Right lung (tissue), 10 donors: ENCODE results near the gene ZNF688. TPM values are rescaled to one million over a fixed set of nuclear protein-coding genes. Genes with fewer than 3 reads are reported as not detected.
"Not testable (repeated sequence)": the region's sequence is repeated elsewhere in the genome, so short reads cannot be mapped to it uniquely, and the experiment has no call there.

Experiments used
- DNase-seq, 2 donors: peaks; one replicate each; pipeline ENCODE4 v3.0.0-alpha.2; 2013
- long read RNA-seq, 8 donors: transcript quantifications; one replicate each; lab custom pipeline, GENCODE V29; 2026
- polyA plus RNA-seq, 5 donors: library from polyadenylated mRNA; unstranded; fragments of 120-200 nt; gene quantifications; one replicate each; pipeline versions ENCODE4 v1.2.1 to v1.2.3, GENCODE V29; 2013; ENCODE audit warnings: inconsistent platforms in 1 of 5, low replicate concordance in 1 of 5; ENCODE audit not compliant: insufficient read length in 5 of 5, insufficient read depth in 1 of 5

ZNF688 gene
- polyA plus RNA-seq = 10 to 100 TPM; 10.5 to 18.3 (median 11.2) TPM
- long read RNA-seq, donor 1, transcript ZNF688-204 (2 exons, 1,414 nt) = minor isoform, 6 of 22 reads
- long read RNA-seq, donor 1, transcript ZNF688-201 (3 exons, 2,506 nt) = major isoform, 15 of 22 reads
- long read RNA-seq, donor 1, partial matches to known transcripts = 0 of 22 reads
- long read RNA-seq, donor 1, other reads (novel, unspliced or antisense) = 0 of 22 reads
- long read RNA-seq, donor 2, transcript ZNF688-201 (3 exons, 2,506 nt) = major isoform, 5 of 5 reads
- long read RNA-seq, donor 2, partial matches to known transcripts = 0 of 5 reads
- long read RNA-seq, donor 2, other reads (novel, unspliced or antisense) = 0 of 5 reads
- long read RNA-seq, donor 3, transcript ZNF688-201 (3 exons, 2,506 nt) = major isoform, 8 of 10 reads
- long read RNA-seq, donor 3, partial matches to known transcripts = 0 of 10 reads
- long read RNA-seq, donor 3, other reads (novel, unspliced or antisense) = 0 of 10 reads
- long read RNA-seq, donor 4, partial matches to known transcripts = 5 of 6 reads
- long read RNA-seq, donor 4, other reads (novel, unspliced or antisense) = 0 of 6 reads
- long read RNA-seq, donor 5, transcript ZNF688-201 (3 exons, 2,506 nt) = major isoform, 6 of 8 reads
- long read RNA-seq, donor 5, partial matches to known transcripts = 0 of 8 reads
- long read RNA-seq, donor 5, other reads (novel, unspliced or antisense) = 0 of 8 reads
- long read RNA-seq, donor 6, partial matches to known transcripts = 0 of 5 reads
- long read RNA-seq, donor 6, other reads (novel, unspliced or antisense) = 0 of 5 reads
- long read RNA-seq, donor 7, transcript ZNF688-201 (3 exons, 2,506 nt) = major isoform, 5 of 8 reads
- long read RNA-seq, donor 7, partial matches to known transcripts = 0 of 8 reads
- long read RNA-seq, donor 7, other reads (novel, unspliced or antisense) = 0 of 8 reads
- long read RNA-seq, donor 8, partial matches to known transcripts = 0 of 3 reads
- long read RNA-seq, donor 8, other reads (novel, unspliced or antisense) = 0 of 3 reads

DNA sequence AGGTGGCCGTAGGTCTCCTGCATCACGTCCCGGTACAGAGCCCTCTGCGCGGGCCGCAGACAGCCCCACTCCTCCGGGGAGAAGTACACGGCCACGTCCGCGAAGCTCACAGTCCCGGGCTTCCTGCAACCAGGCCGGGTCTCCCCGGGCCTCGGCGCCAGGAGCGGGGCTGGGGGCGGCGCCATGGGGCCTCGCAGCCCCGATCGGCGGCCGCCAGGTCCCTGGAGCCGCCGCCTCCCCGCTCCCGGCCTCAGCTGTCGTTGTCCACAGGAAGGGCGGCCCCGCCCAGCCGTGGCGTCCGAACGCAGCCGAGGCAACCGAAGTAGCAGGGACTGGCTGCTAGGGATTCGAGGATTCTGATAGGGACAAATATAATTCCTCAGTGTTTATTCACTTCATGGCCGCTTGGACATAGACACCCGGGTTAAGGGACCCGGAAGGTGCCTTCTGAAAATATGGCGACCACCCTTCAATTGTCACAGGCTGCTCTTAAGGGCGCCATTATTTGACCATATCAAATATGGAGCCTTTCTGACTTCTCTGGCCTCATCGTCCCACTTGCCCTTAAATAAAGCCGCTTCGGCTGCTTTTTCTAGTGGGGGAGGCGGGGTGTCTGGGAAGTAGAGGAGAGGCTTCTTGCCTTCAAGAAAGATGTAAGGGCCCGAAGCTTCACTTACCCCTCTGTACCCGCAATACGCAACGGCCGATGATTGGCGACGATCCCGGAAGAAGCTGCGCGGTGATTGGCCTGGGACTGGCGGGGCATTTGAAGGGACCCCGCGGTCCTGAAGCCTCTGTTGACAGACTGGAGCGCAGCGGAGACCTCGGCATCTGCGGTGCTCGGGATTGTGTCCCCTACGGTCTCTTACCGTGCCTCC is at the start of gene ZNF688:
ZNF688 (minus strand) TSS at position 270 of the 878 bp plus-strand sequence; CDS start at position 185, 85 bp downstream.
- peak; percentile 96 to 98 for DNase-seq

DNA sequence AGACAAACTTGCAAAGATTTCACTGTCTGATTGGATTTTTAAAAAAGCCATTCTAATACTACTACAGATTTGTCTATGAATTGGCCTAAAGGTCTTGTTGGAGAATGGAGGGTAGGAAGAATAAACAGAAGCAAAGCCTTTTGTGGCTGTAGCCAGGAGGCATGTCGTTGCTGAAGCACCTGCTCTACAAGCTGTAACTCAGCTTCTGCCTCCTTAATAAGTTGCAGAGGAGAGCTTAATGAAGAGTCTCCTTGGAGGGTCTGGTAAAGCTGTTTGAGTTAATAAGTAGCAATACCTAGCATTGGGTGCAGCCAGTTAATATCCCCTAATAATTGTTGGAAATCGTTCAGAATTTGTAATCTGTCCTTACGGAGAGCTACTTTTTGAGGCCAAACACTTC is 48.7 kb upstream of the ZNF688 start:
- DNase-seq = no peak

DNA sequence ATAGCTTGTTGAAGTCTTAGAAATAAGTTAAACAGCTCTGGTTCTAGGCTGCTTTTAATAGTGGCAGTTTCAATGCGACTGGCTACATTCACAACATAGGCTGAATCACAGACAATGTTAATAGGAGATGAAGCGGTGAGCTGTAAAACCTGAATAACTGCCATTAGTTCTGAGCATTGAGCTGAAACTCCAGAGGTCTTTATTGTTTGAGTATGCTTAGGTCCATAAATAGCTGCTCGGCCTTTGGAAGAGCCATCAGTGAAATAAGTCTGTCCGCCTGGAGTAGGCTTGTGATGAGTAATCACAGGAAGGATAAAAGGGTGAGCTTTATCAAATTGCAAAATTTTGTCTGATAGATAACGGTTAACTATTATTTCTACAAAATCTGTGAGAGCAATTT is 48.1 kb upstream of the ZNF688 start:
- DNase-seq = no peak

DNA sequence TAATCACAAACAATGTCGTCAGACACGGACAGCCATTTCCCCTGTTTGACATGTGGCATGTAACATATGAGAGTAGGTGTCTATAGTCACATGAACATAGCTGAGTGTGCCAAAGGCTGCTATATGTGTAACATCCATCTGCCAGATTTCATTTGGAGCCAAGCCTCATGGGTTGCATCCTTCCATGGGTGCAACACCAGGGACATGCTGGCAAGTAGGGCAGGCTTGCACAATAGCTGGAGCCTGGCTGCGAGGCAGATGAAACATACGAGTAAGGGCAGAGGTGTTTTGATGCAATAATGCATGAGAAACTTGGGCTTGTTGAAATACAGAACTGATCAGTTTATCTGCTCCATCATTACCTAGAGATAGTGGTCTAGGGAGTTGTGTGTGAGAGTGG is 47.7 kb upstream of the ZNF688 start:
- no peak for DNase-seq

DNA sequence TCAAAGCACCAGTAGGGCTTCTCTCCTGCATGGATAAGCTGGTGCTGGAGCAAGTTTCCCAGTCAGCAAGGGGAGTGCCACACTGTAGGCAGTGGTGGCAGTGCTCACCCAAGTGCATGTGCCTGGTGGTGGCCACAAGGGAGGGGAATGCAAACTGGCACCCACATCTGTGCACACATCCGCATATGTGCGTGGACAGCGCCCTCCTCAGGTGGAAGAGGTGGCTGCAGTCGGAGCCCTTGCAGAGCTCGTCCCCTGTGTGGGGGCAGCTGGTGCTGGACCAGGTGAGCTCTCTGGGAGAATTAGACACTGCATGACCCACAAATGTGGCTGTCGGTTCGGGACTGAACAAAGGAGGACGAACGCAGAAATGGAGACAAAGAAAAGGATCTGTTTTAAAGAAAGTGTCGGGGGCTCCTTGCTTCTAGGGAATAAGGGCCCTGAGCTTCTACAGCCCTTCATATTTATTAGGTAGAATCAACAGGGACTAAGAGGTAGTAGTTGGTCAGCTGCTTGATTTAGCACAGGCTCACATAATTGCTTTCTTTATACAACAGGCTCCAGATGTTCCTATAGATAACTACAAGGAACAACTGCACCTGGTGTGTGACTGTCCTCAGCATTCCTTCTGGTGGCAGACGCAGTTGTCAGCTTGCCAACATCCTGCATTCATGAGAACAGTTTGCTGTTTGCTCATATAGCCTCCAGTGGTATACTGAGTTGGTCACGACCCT is 44.0 kb upstream of the ZNF688 start:
- no peak for DNase-seq

DNA sequence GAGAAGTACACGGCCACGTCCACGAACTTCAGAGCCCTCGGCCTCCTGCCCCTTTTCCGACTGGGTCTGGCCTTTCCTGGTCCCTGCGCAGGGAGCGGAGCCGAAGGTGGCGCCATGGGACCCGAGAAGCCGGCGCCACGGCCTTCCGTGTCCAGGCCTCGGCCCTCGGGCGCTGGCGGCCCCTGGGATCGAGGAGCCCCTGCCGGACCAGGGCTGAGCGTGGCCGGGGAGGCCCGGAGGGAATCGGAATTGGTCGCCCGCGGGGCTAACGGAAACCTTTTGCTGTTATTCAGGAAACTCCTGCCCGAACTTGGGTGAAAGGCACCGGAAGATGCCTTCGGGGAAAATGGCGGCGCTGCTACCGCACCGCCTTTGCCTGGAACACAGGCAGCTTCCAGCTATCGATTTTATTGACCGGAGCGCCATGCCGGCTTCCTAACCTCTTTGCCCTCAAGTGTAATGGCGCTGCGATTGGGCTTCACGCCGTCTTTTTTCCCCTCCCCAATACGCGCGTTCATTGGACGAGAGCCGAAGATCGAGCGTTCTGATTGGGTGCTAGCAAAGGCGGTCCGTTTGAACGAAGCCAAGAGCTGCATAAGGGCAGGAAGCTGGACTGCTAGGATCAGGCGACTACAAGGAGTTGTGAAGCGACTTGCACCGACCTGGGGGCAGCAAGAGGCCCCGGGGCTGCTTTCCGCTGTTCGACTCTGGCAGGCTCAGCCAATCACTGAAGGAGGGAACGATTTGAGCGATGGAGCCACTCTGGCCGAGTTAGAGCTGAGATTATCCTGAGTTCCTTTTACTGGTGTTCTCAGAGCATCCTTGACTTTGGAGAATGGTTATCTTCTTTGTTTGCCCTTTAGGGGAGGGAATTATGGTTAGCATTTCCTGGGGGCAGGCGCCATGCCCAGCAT is 38.7 kb upstream of the ZNF688 start, which contains the start of gene ZNF689:
ZNF689 (minus strand) TSS at position 464 of the 914 bp plus-strand sequence; CDS start at position 116, 348 bp downstream.
- peak; percentile 98 to 99 for DNase-seq

DNA sequence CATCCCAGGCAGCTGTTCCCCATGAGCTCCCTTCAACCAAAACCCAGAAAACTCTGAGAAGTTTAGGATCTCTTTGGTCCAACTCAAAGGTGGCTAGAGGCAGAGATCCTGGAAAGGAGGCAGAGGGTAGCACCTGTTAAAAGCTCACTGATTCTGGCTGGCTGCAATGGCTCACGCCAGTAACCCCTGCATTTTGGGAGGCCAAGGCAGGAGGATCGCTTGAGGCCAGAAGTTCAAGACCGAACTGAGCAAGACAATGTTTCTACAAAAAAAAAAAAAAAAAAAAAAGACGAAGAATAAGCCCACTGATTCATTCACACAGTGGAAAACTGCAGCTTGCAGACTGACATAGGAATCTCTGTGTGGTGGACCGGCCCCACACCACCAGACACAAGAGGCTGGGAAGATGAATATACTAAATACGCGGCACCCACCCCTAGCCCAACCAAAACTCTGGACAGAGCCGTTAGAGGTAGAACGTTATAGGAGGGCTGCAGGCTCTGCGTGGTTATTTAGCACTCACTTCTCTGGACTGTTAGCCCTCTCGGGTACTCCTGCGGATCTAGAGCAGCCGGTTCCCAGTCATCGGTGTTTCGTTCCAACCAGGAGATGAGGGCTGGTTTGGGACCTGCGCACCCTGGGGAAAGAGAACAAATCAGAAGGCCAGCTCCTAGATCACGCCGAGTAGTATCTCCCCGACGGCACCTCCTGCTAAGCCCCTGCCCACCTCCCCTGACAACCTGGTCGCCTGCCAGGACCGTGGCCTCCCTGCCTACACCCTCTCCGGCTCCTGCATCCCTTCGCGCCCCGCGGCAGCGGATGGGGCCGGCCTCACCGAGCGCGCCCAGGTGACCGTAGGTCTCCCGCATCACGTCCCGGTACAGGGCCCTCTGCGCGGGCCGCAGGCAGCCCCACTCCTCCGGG is 37.8 kb upstream of the ZNF688 start:
- DNase-seq = peak; percentile 45 to 61

DNA sequence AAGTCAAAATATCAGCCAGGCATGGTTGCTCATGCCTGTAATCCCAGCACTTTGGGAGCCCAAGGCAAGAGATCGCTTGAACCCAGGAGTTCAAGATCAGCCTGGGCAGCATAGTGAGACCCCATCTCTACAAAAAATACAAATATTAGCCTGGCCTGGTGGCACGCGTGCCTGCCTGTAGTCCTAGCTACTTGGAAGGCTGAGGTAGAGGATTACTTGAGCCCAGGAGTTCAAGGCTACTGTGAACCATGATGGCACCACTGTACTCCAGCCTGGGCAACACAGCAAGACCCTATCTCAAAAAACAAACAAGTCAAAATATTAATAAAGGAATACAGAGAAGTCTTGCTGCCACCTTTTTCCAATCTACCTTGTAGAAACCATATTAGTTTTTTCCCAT is 34.5 kb upstream of the ZNF688 start:
- DNase-seq = no peak

DNA sequence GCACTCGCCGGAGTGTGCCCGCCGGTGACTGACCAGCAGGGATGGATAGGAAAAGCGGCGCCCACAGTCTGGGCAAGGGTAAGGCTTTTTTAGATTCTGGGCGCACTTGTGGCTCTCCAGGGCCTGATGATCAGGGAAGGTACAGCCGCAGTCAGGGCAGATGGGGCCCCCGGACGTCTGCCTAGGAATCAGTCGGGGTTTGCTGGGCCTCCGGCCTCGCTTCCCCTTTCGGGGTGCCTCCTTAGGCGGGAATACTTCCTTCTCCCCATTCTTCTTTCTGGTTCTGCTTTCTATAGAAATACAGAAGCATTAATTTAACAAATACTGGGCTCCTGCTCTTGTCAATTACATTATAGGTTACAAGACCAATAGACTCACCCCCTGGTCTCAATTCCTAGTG is 33.6 kb upstream of the ZNF688 start:
- DNase-seq = no peak

DNA sequence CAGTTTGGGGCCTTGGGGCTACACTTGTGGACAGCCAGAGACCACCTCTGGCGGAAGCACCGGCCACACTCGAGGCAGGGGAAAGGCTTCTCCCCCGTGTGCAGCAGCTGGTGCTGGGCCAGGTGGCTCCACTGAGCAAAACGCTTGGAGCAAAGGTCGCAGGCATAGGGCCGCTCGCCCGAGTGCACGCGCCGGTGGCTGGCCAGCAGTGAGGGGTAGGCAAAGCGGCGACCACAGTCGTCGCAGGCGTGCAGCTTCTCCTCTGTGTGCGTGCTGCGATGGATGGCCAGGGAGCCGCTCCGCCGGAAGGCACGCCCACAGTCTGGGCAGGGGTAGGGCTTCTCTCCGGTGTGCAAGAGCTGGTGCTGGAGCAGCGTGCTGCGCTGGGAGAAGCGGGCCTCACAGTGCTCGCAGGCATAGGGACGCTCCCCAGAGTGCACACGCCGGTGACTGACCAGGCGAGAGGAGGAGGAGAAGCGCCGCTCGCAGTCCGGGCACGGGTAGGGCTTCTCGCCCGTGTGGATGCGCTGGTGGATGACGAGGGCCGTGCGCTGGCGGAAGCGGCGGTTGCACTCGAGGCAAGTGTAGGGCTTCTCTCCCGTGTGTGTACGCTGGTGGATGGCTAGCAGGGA is 32.9 kb upstream of the ZNF688 start:
- no peak for DNase-seq

DNA sequence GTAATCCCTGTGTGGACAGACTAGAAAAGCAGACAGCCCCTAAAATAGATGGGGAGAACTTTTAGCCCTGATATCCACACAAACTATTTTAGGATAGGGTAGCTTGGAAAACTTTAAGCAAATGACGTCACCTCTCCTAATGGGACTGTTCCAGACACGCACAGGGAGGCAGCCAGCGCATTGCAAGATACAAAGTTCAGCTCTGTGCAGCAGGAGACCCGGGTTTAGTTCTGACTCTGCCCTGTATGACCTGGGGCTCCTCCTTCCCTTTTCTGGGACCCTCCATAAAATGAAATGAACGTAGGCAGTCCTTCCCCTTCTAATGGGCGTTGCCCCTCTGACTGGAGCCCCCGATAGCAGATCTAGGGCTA is 32.4 kb upstream of the ZNF688 start:
- no peak for DNase-seq

DNA sequence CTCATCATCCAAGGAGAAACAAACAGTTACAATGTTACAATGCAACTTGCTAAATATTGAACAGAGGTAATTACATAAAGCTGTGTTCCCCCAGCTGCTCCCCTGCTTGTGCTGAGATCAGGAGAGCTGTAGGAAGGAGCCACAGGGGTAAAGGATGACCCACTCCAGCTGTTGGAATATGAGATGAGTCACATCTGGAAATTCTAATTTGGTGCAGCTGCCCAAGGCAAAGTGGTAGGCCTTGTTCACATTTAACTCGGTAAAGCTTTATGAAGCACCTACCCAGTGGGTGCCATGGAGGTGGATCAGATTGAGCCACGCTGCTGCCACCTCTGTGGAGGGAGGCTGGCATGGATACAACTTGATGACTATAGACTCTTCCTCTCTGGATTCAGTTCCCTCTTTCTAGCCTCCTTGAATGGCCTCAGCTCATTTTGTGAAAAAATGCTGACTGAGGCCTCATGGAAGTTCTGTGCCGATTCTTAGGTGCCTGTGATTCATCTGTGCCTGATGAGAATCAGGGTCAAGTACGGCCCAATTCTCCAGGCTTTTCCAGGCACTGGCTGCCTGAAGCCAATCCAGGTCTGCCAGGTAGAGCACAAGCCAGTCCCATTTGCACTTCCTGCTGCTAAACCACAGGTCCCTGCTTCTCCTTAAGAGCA is 31.2 kb upstream of the ZNF688 start:
- no peak for DNase-seq

DNA sequence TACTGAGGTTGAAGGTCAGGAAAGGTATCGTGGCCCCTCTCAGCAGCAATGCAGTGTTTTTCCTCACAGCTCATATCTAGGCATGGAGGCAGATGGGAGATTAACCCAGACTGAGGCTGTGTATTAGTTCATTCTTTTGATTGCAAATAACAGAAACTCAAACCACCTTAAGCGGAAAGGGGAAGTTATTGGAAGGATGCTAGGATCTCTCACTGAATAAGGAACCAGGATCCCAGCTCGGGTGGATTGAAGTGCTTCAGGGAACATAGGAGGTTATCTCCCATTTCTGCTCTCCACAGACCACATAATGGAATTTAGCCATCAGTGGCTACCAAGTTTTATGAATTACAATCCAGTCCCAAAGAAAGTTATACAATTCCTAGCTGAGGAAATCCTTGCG is 30.5 kb upstream of the ZNF688 start:
- DNase-seq = no peak

DNA sequence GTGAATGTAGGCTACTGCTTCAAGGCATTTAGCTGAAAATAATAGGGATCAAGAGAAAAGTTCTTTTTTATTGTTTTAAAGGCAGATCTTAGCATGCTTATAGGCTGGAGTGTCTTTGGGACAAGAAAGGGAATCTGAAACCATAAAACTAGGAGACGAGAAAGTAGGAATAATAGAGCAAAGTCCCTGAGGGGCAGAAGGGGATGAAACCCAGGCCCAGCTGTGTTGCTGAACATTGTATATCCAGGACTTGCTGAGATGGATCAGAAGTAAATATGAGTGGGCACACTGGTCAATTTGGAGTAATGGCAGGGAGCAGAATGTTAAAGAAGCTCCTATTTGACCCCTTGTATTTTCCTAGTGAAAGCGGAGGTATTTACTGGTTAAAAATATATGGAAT is 29.4 kb upstream of the ZNF688 start:
- no peak for DNase-seq

DNA sequence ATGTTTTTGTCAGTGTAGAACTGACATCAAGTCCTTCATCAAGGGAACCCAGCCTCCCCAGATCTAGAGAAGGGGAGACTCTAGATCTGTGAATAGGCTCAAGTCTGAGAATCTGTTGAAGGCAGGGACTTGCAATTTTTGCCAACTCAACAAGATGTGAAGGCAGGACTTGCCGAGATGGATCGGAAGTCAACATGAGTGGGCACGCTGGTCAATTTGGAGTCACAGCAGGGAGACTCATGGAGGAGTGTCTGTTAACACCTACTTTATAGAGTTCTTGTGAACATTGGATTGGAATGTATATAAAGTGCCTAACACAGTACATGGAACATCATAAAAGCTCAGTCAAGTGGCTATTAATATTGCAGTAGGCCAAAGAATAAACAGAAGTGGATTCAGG is 28.7 kb upstream of the ZNF688 start:
- no peak for DNase-seq

DNA sequence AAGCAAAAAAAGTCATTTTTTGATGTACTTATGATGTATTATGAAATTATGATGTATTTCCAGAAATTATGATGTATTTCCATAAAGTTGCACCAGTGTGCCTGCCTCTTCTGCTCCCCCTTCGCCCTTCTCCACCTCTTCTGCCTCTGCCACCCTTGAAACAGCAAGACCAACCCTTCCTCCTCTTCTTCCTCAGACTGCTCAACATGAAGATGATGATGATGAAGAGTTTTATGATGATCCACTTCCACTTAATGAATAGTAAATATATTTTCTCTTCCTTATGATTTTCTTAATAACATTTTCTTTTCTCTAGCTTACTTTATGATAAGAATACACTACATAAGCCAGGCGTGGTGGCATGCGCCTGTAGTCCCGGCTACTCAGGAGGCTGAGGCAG is 21.4 kb upstream of the ZNF688 start:
- no peak for DNase-seq

DNA sequence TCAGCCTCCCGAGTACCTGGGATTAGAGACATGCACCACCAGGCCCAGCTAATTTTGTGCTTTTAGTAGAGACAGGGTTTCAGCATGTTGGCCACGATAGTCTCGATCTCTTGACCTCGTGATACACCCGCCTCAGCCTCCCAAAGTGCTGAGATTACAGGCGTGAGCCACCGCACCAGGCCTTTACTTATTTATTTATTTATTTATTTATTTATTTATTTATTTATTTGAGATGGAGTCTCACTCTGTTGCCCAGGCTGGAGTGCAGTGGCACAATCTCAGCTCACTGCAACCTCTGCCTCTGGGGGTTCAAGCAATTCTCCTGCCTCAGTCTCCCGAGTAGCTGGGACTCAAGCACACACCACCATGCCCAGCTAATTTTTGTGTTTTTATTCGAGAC is 19.4 kb upstream of the ZNF688 start:
- not testable (repeated sequence) for DNase-seq
